NCI-H1436 (cell line): ENCODE results near the gene ATP5F1D.

Experiments
- DNase-seq: peaks from one replicate; lab custom pipeline; 2025; lab: John Stamatoyannopoulos, UW

ATP5F1D gene

DNA sequence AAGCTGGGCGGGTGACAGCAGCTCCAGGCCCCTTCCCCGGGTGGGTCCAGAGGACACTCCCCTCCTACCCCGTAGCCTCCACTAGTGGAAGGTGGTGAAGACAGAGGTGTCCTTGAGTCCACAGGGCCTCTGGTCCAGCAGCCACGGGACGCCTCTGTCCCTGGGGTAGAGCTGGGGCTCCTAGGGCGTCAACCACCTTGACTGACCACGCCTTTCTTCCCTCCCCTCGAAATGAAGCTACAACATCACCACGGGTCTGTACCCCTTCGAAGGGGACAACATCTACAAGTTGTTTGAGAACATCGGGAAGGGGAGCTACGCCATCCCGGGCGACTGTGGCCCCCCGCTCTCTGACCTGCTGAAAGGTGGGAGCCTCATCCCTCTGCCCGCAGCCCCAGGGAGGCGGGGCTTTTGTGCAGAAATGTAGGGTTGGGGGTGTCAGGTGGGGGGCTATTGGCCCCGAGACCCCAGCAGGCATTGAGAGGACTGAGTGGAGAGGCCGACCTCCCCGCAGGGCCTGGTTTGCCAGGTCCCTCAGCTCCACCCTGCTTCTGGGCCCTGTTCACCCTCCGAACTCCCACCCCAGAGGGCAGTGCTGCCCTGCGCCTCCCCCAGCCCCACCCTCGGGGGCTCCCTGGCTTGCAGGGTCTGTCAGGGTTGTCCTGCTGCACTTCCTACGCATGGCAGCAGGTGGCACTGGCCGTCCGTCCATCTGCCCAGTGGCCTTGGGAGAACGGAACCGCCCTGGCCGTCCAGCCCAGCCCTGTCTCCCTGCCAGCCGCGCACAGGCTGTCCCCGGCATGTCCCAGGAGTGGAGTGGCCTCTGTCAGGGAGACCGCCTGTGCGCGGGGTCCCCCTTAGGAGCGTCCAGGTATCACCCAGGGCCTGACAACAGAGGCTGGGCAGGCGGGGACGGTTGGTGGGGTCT is 20.3 kb upstream of the ATP5F1D start:
- DNase-seq: no peak

DNA sequence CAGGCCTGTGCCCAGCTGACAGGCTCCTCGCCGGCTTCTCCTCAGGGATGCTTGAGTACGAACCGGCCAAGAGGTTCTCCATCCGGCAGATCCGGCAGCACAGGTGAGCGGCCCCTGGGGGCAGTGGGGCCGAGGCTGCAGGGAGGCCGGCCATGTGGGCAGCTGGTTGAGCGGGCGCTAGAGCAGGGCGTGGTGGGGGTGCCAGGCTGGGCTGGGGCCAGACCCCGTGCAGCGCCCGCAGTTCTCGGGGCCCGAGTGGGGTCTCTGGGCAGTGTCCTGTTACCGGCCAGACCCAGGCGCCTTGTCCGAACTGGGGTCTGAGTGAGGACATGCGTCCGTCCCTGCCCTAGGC is 19.7 kb upstream of the ATP5F1D start:
- DNase-seq: no peak

DNA sequence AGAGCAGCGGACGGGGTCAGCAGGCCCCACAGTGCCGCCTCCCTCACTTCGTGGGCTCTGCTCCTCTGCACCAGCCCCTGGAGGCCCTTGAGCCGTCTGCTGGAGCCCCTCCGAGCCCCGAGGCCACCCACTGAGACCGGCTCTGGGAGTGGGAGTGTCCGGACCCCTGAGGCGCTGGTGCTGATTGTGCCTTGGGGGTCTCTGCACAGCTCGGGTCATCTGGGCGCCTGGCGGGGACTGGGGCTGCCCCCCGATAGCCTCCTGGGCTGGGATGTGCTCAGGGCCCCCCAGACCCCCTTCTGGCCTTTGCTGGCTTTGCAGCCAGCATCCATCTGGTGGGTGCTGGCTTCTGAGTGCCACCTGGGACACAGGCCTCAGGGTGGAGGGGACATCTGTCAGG is 19.2 kb upstream of the ATP5F1D start:
- no peak for DNase-seq

DNA sequence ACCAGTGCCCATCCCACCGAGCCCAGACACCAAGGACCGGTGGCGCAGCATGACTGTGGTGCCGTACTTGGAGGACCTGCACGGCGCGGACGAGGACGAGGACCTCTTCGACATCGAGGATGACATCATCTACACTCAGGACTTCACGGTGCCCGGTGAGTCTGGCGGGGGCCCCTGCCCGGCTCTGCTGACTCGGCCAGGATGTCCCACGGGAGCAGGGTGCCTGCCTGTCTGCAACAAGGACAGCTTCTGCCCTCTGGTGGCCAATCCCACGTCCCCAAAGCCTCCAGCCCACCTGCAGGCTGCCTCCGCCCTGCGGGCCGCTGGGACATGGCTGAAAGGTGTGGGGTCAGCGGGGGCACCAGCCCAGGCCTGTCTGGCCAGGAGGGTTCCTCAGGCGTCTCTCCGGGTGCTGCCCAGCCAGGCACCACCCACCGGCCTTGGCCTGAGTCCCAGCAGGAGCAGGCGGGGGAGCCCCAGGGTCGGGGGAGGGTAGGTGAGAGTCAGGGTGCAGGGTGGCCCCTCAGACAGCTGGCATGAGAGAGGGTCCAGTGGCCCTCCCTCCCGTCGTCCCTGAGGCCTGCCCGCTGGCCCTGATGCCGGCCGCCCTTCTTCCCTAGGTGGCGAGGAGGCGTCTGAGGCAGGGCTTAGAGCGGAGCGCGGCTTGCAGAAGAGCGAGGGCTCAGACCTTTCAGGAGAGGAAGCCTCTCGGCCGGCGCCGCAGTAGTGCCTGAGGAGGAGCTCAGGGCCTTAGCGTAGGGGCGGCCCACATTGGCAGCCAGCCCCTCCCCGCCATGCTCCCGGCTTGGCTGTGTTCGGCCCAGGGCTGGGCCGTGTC is 18.3 kb upstream of the ATP5F1D start:
- DNase-seq: peak; percentile 34

DNA sequence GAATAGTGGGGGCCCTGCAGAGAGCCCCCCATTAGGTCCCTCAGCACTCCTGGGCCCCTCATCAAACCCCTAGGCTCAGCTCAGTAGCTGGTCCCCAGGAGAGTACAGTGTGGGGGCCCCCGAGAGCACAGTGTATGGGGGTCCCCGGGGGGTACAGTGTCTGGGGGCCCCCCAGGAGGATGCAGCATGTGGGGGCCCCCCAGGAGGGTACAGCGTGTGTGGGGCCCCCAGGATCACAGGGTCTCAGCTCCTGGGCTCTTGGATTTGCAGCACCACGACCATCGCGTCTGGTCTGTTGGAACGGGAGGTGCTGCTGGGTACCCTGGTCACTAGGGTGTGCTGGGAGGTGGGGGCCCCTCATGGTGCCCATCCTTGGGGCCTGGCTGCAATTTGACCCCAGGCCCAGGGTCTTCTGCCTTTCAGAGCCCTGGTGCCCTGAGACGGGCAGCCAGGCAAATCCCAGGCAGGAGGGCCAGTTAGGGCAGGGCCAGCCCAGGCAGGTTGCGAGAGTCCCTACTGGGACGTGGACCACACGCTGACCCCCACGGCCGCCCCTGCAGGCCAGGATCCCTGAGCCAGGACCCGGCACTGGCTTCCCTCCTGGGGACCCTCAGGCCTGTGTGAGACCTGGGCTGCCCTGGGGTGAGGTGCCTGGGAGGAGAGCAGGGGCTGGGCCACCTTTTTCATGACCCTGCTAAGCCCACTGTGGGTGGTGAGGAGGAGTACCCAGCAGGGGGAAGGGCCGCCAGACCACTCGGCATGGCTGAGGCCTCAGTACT is 17.3 kb upstream of the ATP5F1D start:
- no peak for DNase-seq

DNA sequence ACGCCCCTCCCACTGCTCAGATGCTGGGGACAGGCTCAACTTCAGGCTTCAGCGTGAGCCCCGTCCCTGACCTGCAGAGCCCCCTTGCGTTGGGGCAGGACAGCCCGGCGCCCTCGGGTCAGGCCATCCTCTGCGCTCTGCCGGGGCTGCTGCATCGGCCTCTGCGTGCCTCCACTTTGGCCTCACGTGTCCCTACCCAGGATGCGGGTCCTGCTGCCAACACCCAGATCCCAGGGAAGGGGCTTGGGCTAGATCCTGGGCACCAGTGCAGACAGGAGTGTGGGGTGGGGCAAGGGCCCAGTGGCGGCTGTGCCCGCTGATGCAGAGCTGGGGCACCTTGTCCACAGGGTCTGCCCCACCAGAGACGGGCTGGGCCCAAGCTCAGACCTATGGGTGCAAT is 16.7 kb upstream of the ATP5F1D start:
- no peak for DNase-seq

DNA sequence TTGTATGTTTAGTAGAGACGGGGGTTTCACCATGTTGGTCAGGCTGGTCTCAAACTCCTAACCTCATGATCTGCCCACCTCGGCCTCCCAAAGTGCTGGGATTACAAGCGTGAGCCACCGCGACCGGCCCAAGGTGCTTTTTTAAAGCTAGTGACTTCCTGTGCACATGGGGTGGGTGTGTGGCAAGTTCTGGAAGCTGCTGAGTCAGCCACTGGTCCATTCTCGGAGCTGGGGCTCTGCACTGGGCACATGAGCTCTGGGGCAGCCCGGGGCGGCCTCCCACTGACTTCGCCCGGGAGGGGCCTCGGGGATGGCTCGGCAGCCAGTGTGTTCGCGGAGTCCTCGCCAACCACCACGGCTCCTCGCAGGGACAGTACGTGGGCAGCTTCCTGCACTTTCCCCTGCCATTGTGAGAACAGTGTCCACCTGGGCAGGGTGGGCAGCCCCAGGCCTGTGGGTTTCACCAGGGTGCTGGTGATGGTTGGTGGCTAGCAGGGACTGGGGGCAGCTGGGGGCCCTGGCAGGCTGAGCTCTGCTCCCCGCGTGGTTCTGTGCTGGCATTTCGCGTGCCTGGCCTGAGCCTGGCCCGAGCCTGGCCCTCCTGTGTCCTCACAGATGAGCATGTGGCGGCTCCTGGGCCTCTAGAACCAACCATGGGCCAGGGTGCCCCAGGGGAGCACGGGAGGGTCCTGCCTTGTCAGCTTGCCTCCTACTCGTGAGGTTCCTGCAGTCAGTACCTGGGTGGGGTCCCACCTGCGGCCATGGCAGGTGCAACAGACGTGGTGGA is 15.9 kb upstream of the ATP5F1D start:
- DNase-seq: no peak

DNA sequence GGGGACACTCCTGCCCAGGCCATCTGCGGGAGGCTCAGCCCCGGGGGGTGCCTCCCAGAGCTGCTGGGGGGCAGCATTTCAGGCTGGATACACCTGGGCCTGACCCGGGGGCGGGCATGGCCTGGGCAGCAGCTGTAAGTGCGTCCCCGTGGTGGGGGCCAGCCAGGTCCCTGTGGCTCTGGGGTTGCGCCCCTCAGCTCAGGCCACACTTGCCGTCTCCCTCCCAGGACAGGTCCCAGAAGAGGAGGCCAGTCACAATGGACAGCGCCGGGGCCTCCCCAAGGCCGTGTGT is 15.4 kb upstream of the ATP5F1D start:
- no peak for DNase-seq

DNA sequence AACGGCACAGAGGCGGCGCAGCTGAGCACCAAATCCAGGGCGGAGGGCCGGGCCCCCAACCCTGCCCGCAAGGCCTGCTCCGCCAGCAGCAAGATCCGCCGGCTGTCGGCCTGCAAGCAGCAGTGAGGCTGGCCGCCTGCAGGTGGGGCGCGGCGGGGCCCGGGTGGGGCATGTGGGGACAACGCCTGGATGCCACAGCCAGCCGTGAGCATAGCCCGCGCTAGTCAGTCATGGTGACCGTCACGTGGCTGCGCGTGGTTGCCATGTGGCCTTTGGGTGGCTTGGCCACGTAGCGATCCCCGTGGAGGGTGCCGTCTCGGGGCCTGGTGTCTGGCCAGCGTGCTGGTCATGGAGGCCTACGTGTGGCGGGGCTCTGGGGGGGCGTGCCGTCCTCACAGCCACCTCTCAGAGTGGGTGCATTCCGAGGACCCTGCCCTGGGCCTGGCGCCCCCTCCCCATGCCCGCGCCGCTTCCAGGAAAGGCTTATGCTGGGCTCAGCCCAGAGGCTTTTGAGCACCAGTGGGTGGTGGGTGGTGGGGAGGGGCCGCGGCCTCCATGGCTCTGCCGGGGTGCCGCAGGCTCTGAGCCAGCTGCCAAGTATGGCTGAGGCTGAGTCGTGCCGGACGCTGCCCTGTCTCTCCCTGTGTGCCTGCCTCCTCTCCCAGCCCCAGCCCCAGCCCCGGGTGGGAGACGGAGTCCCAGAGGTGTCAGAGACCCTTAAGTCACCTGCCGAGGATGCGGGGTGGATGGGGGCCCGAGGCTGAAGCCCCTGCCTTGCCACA is 14.8 kb upstream of the ATP5F1D start:
- no peak for DNase-seq

DNA sequence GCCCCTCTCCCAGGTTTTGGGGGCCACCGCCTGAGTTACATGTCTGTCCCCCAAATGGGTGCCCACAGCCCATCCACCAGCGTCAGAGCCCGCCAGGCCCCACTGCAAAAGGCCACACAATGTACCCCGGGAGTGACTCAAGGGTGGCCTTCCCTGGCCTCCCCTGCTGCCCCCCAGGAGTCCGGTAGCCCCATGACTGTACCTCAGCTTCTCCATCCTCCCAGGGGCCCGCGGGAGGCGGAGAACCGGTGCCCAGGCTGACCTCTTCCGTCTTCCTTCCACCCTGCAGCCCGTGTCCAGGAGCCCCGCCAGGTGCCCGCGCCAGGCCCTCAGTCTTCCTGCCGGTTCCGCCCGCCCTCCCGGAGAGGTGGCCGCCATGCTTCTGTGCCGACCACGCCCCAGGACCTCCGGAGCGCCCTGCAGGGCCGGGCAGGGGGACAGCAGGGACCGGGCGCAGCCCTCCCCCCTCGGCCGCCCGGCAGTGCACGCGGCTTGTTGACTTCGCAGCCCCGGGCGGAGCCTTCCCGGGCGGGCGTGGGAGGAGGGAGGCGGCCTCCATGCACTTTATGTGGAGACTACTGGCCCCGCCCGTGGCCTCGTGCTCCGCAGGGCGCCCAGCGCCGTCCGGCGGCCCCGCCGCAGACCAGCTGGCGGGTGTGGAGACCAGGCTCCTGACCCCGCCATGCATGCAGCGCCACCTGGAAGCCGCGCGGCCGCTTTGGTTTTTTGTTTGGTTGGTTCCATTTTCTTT is 14.1 kb upstream of the ATP5F1D start:
- no peak for DNase-seq

DNA sequence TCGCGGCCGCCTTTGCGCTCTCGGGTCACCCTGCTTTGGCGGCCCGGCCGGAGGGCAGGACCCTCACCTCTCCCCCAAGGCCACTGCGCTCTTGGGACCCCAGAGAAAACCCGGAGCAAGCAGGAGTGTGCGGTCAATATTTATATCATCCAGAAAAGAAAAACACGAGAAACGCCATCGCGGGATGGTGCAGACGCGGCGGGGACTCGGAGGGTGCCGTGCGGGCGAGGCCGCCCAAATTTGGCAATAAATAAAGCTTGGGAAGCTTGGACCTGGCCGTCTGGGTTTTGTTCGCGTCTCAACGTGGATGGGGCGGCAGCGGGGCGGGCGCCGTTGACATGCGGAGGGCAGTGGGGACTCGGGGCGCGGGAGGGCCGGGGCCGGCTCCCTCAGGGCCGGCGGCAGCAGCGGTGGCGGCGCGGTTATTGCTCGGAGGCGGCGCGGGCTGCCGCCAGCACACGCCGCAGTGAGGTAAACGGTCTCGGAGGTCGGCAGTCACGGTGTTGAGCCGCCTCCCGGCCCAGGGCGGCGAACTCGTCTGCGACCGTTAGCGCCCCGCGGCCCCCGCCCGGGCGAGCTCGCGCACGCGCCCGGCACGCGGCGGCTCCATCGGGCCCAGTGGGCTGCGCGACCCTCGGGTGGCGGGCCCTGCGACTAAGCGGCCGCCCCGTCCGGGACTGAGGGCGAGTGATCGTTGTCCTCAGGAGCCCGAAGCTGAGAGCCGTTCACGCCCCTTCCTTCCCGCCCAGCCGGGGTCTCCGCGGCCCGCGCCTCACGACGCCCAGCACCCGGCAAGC is 13.2 kb upstream of the ATP5F1D start:
- no peak for DNase-seq

DNA sequence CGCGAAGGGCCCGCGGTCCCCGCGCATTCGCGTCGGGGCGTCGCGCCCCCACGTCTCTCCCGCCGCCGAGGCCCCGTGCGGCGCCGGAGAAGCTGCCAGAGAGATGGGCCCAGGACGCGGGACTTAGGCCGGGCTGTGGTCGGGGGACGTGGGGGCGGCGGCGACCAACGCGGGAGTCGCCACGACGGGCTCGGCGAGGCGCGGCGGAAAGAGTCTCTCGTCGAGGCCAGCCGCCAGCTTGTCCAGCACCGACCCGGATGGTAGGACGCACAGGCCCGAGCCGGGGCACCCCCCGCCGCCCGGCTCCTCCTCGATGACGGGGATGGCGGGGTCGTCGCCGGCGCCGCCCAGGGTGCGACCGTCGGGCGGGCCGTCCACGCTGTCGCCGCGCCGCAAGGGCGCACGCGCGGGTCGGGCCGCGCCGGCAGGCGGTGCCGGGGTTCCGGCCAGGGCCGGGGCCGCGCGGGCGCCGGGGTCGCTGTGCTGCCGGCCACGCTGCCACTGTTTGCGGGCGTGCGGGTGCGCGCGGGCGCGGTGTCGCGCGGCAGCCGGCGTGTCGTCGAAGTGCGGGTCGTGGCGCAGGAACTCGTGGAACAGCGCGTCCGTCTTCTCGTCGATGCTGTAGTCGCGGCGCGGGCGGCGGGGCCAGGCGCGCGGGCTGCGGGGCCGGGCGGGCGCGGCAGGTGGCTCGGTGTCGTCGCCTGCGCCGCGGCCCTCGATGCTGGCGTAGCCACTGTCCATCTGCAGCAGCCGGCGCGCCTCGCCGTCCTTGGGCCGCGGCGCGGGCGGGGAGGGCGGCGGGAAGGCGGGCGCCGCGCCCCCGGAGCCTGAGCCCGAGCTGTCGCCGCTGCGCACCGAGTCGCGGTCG is 12.3 kb upstream of the ATP5F1D start:
- DNase-seq: no peak

DNA sequence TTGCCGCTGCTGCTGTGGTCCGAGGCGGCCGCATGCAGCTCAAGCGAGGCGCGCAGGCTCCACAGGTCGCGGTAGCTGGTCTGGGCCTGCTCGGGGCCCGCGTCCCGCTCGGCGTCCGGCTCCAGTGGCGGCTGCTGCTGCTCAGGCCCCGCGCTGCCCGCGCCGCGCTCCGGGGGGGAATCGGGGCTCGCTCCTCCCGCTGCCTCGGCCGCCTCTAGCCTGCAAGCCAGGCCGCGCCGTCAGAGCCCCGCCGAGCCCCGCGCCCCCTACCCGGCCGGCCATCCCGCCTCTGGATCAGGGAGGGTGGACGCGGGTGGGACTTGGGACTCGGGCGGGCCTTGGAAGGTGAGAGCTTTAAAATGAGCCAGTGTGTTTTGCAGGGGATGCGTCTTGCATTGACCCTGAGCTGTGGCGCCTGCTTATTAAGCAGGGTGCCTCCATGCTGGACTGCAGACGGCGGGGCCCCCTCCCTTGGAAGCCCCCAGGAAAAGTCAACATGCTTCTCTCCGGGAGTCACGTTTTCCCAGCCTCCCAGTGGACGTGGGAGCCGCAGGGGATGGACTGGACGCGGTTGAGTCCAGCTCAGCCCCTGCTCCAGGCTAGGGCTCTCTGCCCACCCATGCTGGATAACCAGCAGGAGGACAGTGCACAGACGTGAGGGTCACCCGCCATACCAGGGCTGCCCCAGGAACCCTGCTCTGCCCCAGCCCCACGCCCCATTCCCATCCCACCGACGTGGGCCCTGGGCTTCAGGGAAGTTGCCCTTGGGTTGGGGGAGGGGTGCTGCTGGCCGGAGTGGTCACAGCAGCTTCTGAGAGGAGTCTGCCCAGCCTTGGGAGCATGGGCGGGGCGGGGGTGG is 11.4 kb upstream of the ATP5F1D start:
- DNase-seq: no peak

DNA sequence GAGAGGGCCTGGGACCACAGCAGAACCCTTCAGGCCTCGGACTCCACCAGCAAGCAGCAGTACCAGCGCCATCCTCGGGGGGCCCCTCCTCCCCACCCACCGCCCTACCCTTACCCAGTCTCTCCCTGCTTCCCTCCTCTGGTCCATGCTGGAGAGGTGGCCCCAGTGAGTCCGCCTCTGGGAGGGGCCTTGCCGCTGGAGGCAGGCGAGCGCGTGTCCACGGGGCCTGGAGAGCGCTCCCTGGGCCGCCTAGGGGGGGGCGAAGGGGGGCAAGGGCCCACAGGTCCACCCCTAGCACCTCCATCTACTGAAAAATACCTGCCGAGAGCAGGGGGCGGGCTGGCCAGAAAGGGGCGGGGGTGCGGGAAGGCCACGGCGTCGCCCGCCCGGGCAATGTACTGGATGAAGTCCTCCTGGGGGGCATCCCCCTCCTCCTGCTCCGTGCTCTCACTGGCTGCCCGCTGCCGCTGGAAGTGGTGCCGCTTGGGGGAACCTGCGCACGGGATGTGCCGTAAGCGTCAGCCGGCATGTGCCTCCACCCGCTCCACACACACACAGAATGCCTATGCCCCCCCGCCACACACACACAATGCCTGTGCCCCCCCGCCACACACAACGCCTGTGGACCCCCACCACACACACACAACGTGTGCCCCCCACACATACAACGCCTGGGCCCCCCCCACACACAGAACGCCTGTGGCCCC is 10.6 kb upstream of the ATP5F1D start:
- no peak for DNase-seq

DNA sequence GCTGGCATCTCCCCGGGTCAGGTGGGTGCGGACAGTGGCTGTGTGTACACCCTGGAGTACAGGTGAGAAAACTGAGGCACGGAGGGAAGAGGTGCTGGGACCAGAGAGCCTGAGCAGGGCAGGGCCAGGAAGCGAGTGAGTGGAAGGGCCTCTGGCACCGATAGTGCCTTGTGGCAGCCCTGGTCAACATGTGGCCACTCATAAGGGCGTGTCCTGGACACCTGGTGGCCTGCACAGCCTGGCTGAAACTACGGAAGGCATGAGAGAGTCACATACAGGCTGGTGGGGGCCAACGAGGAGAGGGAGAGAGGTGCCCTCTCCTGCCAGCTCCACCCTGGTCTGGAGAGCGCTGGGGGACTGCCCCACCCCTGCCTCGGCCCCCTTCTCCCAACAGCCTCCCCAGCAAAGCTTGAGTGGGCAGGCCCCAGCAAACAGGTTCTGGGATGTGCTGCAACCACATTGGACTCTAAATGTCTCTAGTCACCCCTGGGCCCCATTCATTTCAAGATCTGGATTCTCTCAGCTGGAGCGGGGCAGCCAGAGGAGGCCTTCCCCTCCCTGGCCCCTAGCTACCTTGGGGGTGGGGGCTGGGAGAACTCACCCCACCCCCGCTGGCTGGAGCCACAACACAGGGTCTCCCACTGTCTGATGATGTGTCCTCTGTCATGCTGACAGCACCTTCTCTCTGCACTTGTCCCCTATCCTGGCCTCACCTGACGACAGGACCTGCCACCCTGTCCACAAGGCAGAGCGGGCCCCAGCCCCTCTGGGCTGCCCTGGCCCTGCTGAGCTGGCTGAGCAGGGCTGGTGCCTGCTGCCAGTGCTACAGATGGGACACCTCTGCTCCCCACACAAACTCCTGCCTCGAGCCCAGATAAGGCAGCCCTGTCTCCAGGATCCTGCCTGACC is 9.6 kb upstream of the ATP5F1D start:
- DNase-seq: no peak

DNA sequence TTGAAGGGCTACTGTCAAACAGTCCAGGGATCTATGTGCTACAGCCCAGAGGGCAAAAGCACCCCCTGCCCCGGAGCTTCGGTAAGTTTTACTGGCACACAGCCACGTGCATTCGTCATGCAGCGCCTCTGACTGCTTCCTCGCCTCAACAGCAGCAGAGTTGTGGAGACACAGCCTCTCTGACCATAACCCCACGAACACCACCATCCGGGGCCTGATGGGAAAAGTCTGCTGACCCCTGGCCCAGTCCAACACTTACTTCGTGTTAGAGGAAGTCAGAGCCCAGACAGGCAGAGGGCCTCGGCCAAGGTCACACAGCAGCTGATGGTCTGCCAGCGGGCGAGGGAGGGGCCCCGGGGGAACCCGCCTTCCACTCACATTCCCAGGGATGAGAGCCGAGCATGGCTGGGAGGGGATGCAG is 8.9 kb upstream of the ATP5F1D start:
- no peak for DNase-seq
